Left ventricle myocardium superior (tissue), 1 donor: Measurements from ENCODE around the gene ESYT3. TPM values are rescaled to one million over a fixed set of nuclear protein-coding genes. Genes with fewer than 3 reads are reported as not detected.
"Not testable (repeated sequence)": the region's sequence is repeated elsewhere in the genome, so short reads cannot be mapped to it uniquely, and the experiment has no call there.

Experiments
- ATAC-seq: fragments of 200-7000 bp; cut with Tn5 transposase; one replicate; pipeline ENCODE4 v1.9.1; 2020; ENCODE audit warnings: mild to moderate bottlenecking, moderate library complexity
- DNase-seq: peaks from one replicate; pipeline ENCODE4 v3.0.0-alpha.2; 2020
- intact Hi-C: fragments of 100-400 bp; cut with micrococcal nuclease; formaldehyde crosslinking; loops from one replicate; pipeline ENCODE4 v1.11.0; 2022
- total RNA-seq: library from RNA; stranded (reverse); fragmentation: NEBNext Ultra II Directional; extraction: Animal tissue kit (Norgen Biotek cat#: 25700); gene quantifications from one replicate; pipeline ENCODE4 v1.2.1, GENCODE V29; 2021
- donor health status: DM: no; HTN: yes; CAD: no; lungs with severe emphysema.

ESYT3 gene
- total RNA-seq, 1 donor from 2014 or later = 1.2 TPM

DNA sequence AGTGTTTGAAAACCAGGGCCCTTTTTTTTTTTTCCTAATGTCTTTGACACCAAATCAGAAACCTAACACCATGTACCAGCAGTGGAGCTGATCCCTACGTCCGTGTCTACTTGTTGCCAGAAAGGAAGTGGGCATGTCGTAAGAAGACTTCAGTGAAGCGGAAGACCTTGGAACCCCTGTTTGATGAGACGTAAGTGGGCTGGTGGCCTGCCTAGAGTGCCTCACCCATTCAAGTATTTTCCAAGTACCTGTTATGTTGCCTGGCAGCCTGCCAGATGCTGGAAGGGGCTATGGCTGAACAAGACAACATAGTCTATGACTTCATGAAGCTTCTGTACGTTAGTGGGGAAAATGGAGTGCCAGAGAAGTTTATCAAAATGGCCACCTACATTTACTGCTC lies 39.7 kb downstream of the ESYT3 start:
- intact Hi-C loops = no loop called here
- ATAC-seq (no peak), DNase-seq (no peak)

DNA sequence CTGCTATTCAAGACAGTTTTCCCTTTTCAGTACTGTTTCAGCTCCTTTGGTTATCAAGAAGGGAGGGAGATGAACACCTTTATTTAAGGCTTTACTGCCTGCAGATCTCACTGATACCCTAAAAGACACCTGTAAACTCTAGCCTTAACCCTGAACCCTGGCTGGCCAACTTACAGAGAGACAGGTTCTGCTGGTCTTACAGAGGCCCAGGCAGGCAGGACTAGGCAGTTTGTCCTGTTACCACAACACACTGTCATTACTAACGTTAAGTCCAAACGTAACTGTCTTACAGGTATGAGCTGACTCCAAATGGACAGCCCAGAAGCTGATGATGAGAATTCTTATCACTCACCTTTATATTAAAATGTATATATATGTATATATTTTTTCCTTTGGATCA lies 42.1 kb downstream of the ESYT3 start:
- ATAC-seq (no peak), DNase-seq (no peak)
- intact Hi-C loops = no loop called here

GRCh38 chr3:138477120-138477519 lies 42.7 kb downstream of the ESYT3 start:
- no peak for DNase-seq
- intact Hi-C loops = no loop called here
- peak; percentile 62 for ATAC-seq

GRCh38 chr3:138477801-138478200 lies 43.4 kb downstream of the ESYT3 start:
- DNase-seq (no peak), ATAC-seq (no peak)
- intact Hi-C loops = no loop called here

DNA sequence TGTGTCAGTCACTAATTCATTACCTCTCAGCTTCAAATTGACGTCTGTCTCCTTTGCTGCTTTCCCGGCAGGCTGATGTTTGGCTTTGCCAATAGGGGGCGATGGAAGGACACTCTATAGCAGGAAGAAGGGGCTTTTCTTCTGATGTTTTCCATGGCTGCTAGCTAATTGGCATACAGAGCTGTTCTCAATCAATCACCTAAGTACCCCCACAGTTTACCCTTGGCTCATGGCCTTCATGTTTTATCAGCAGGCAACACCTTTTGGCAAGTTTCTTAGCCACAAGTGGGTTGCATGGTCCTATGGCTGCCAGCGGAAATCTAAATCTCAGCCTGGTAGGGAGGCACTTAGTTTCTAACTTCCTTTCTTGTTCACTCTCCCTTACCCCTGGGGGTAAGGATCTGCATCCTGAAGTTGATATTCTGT lies 45.0 kb downstream of the ESYT3 start:
- ATAC-seq = peak; percentile 47
- intact Hi-C loops = no loop called here
- no peak for DNase-seq

DNA sequence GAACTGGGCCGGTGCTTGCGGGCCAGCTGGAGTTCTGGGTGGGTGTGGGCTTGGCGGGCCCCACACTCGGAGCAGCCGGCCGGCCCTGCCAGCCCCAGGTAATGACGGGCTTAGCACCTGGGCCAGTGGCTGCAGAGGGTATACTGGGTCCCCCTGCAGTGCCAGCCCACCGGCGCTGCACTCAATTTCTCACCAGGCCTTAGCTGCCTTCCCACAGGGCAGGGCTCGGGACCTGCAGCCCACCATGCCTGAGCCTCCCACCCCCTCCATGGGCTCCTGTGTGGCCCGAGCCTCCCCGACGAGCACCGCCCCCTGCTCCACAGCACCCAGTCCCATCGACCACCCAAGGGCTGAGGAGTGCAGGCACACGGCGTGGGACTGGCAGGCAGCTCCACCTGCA lies 50.3 kb downstream of the ESYT3 start:
- intact Hi-C loops, DNase-seq, ATAC-seq: not testable (repeated sequence)

GRCh38 chr3:138486580-138486979 lies 52.2 kb downstream of the ESYT3 start:
- intact Hi-C loops, DNase-seq, ATAC-seq: not testable (repeated sequence)

DNA sequence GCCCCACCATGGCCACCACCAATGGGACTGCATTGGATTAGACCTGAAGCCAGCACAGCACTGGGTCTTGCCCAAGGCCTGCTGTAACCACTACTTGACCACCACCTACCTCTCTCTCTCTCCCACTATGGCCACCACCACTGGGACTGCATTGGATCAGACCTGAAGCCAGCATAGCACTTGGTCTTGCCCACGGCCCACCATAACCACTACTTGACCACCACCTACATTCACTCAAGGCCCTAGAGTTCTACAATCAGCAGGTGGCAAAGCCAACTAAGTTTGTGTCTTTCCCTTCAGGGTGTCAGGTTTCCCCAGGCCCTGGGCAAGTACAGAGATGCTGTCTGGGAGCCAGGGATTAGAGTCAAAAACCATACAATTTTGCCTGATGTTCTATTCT lies 57.6 kb downstream of the ESYT3 start:
- ATAC-seq (no peak), DNase-seq (no peak)
- intact Hi-C loops = no loop called here

- intact Hi-C loops = no loop called here
- ATAC-seq (peak; percentile 49), DNase-seq (no peak)
These were observed 58.7 kb downstream of the ESYT3 start for GRCh38 chr3:138492980-138493675.

GRCh38 chr3:138493804-138494606 lies 59.6 kb downstream of the ESYT3 start:
- ATAC-seq = peak; percentile 90
- intact Hi-C loops = no loop called here

DNA sequence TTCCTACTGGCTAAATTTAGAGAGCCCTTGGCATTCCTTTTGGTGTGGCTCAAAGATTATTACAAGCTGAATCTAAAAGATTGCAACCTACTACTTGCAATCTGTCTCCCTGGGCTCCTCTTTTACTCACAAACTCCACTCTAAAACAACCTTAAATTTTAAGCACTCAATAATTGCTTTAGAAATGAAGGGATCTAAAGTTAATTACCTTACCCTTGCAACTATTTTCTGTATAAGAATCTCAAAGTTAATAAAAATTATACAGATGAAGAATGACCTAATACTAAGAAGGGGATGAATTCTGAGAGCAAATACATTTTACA lies 60.2 kb downstream of the ESYT3 start:
- DNase-seq (no peak), ATAC-seq (no peak)
- intact Hi-C loops = no loop called here

More at GRCh38 chr3:138493804-138494606, 59.6 kb downstream of the ESYT3 start:
- no peak for DNase-seq

DNA sequence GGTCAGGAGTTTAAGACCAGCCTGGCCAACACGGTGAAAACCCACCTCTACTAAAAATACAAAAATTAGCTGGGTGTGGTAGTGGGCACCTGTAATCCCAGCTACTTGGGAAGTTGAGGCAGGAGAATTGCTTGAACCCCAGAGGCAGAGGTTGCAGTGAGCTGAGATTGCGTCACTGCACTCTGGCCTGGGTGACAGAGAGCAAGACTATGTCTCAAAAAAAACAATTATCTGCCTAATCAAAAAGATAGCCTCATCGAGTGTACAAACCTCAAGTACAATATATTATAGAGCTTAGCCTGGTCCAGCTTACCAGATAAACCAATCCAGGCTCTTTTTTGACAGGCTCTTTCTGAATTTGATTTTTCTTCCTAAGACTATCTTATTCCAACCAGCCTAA lies 61.2 kb downstream of the ESYT3 start:
- ATAC-seq, DNase-seq, intact Hi-C loops: not testable (repeated sequence)

GRCh38 chr3:138496436-138496835 lies 62.0 kb downstream of the ESYT3 start:
- intact Hi-C loops = no loop called here
- ATAC-seq (no peak), DNase-seq (no peak)

DNA sequence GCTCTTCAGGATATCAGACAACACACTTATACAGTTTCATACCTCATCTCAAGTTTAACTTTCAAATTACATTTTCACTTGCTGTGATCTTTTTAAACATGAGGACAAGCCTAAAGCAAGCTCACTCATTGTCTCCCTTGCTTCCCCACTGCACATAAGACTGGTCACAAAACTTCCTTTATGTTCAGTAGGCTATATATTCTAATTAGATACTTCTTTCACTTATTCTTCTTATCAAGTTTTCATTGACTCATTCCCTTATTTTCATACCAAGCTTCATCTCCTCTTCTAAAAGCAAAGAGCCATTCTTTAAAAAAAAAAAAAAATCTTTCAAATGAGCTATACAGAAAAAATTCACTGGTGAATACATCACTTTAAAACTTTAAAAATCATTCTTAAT lies 62.6 kb downstream of the ESYT3 start:
- ATAC-seq (no peak), DNase-seq (no peak)
- intact Hi-C loops = no loop called here

- intact Hi-C loops = no loop called here
- DNase-seq = no peak
- ATAC-seq = no peak
These were observed 63.4 kb downstream of the ESYT3 start for GRCh38 chr3:138497851-138498250.

DNA sequence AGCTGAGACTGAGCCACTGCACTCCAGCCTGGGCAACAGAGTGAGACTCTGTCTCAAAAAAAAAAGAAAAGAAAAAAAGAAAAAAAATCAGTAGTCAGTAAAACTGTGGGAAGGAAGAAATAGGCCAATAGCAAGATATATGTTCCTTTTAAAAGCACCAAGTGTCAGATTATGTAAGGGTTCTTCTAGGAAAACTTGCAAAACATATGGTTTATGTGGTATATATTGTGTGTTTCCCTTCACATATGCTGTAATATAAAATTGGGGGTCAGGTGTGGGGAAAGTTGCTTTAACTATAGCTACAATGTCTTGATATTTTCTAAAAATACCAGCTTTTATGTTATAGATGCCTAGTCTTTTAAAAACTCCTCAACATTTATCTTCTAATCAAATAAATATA lies 64.6 kb downstream of the ESYT3 start:
- intact Hi-C loops = no loop called here
- no peak for DNase-seq
- no peak for ATAC-seq

DNA sequence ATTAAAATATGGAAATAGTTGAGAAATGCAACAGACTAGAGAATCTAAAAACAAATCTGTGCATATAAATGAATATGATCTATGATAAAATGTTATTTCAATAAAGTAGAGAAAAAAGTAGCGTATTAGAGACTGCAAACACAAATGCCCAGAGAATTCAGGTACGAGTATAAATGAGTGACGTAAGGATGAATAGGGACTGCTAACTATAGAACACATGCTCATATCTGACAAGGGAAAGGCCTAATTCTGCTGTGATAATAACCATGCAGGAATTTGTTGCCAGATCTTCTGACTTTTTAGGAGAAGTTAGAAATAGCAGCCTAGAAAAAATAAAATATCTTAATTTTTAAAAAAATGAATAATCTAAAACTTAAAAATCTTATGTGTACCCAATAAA lies 73.1 kb downstream of the ESYT3 start:
- ATAC-seq (no peak), DNase-seq (no peak)
- intact Hi-C loops = no loop called here

GRCh38 chr3:138509586-138509985 lies 75.2 kb downstream of the ESYT3 start:
- ATAC-seq = no peak
- intact Hi-C loops = no loop called here
- DNase-seq = no peak

- no peak for ATAC-seq
These were observed 77.5 kb downstream of the ESYT3 start for GRCh38 chr3:138511945-138512344.

GRCh38 chr3:138513090-138513843 lies 78.9 kb downstream of the ESYT3 start:
- DNase-seq = no peak
- ATAC-seq = peak; percentile 33
- intact Hi-C loops = no loop called here

More at GRCh38 chr3:138511945-138512344, 77.5 kb downstream of the ESYT3 start:
- no peak for DNase-seq
- intact Hi-C loops = no loop called here
